HG03280 (cell line): ENCODE results near the gene HTT-AS.
A peak's percentile ranks its signal among the peaks of the same experiment; 100 is the strongest.

Source experiments
- ATAC-seq: cut with Tn5 transposase; IDR thresholded peaks from one replicate; pipeline ENCODE4 v1.9.1; 2021; ENCODE audit warnings: mild to moderate bottlenecking, moderate library complexity; ENCODE audit not compliant: unreplicated experiment

The HTT-AS gene

GRCh38 chr4:3031357-3032082 is 42.8 kb downstream of the HTT-AS start:
- no peak for ATAC-seq

- ATAC-seq = no peak
These were observed 43.6 kb downstream of the HTT-AS start for GRCh38 chr4:3030566-3031356.

- ATAC-seq = no peak
These were observed 44.9 kb downstream of the HTT-AS start for GRCh38 chr4:3029464-3029863.

GRCh38 chr4:3026540-3026939 is 47.8 kb downstream of the HTT-AS start:
- no peak for ATAC-seq

GRCh38 chr4:3025881-3026280 is 48.5 kb downstream of the HTT-AS start:
- ATAC-seq = no peak

GRCh38 chr4:3022651-3023050 is 51.7 kb downstream of the HTT-AS start:
- no peak for ATAC-seq

- no peak for ATAC-seq
These were observed 52.2 kb downstream of the HTT-AS start for GRCh38 chr4:3022112-3022511.

GRCh38 chr4:3021627-3022026 is 52.7 kb downstream of the HTT-AS start:
- ATAC-seq = no peak

GRCh38 chr4:3021127-3021526 is 53.2 kb downstream of the HTT-AS start:
- no peak for ATAC-seq

GRCh38 chr4:3019145-3019846 is 55.0 kb downstream of the HTT-AS start:
- no peak for ATAC-seq

- no peak for ATAC-seq
These were observed 56.8 kb downstream of the HTT-AS start for GRCh38 chr4:3017504-3017903.

GRCh38 chr4:3016961-3017360 is 57.4 kb downstream of the HTT-AS start:
- ATAC-seq = no peak

GRCh38 chr4:3013839-3014350 is 60.4 kb downstream of the HTT-AS start:
- ATAC-seq = peak; percentile 72
